H1 (cell line): ENCODE measurements around the gene CEP152. TPM values are rescaled to one million over a fixed set of nuclear protein-coding genes. Genes with fewer than 3 reads are reported as not detected.

Source experiments
- CTCF ChIA-PET: fragments of 300-600 bp; sonication (Branson Sonifier 250); formaldehyde crosslinking; loops from one replicate; lab custom pipeline; 2021; ENCODE audit not compliant: partially characterized antibody; lab: Charles Lee
- POLR2A ChIA-PET: fragments of 300-600 bp; sonication (Branson Sonifier 250); formaldehyde crosslinking; loops from one replicate; lab custom pipeline; 2021; ENCODE audit warnings: inconsistent platforms; ENCODE audit not compliant: partially characterized antibody; lab: Charles Lee
- DNase-seq, 2 experiments: peaks; one replicate each; pipeline versions ENCODE4 v3.0.0 to v3.0.0-alpha.2; 2010 to 2022; ENCODE audit warnings: low spot score in 2 of 2, low read depth in 1 of 2, mixed read lengths in 1 of 2
- FAIRE-seq: peaks from 2 replicates; lab custom pipeline; 2011; peaks lifted over from hg19 to GRCh38; lab: Jason Lieb, UNC
- H2AFZ ChIP-seq: 2 replicates; pipeline ENCODE4 v1.8.1; 2012; ENCODE audit warnings: low read length, inconsistent platforms
- H2AK5ac ChIP-seq: 2 replicates; pipeline ENCODE4 v1.6.1; 2013; ENCODE audit warnings: low read depth, low read length
- H2BK120ac ChIP-seq: replicated peaks from 2 replicates; pipeline ENCODE3; 2013; ENCODE audit warnings: low read depth, low read length, inconsistent platforms
- H2BK12ac ChIP-seq: 2 replicates; pipeline ENCODE4 v1.6.1; 2013; ENCODE audit warnings: low read depth, low read length
- H2BK15ac ChIP-seq: 2 replicates; pipeline ENCODE4 v1.6.1; 2013; ENCODE audit warnings: low read length
- H2BK20ac ChIP-seq: 2 replicates; pipeline ENCODE4 v1.6.1; 2013; ENCODE audit warnings: low read length
- H2BK5ac ChIP-seq: 2 replicates; pipeline ENCODE4 v1.6.1; 2013; ENCODE audit warnings: low read depth, low read length
- H3K14ac ChIP-seq: 2 replicates; pipeline ENCODE4 v1.6.1; 2013; ENCODE audit warnings: inconsistent platforms; ENCODE audit not compliant: insufficient read length
- H3K18ac ChIP-seq: 2 replicates; pipeline ENCODE4 v1.6.1; 2013; ENCODE audit warnings: low read length; ENCODE audit errors: extremely low read depth
- H3K23ac ChIP-seq: 2 replicates; pipeline ENCODE4 v1.6.1; 2013; ENCODE audit warnings: inconsistent platforms; ENCODE audit not compliant: insufficient read length
- H3K23me2 ChIP-seq: 2 replicates; pipeline ENCODE4 v1.6.1; 2013; ENCODE audit warnings: low read depth, low read length
- H3K27ac ChIP-seq: 2 replicates; pipeline ENCODE4 v1.6.1; 2011; ENCODE audit warnings: low read depth, low read length, inconsistent platforms
- H3K27me3 ChIP-seq, 4 experiments: replicated peaks in 1 of 4; 1 replicate in 1 of 4; 2 replicates in 3 of 4; pipeline versions ENCODE4 v1.6.1 to v1.8.1; 2011 to 2013; ENCODE audit warnings: low read length in 3 of 4, mild to moderate bottlenecking in 3 of 4, inconsistent platforms in 2 of 4, mixed read lengths in 2 of 4, moderate library complexity in 1 of 4; ENCODE audit not compliant: control insufficient read depth in 3 of 4, insufficient read depth in 3 of 4; ENCODE audit errors: extremely low read depth in 1 of 4
- H3K36me3 ChIP-seq, 4 experiments: 2 replicates each; pipeline versions ENCODE4 v1.6.1 to v1.8.1; 2011 to 2013; ENCODE audit warnings: mild to moderate bottlenecking in 4 of 4, low read length in 3 of 4, moderate library complexity in 2 of 4, control low read depth in 1 of 4, inconsistent platforms in 1 of 4; ENCODE audit not compliant: insufficient read depth in 4 of 4, control insufficient read depth in 2 of 4
- H3K4ac ChIP-seq: replicated peaks from 2 replicates; pipeline ENCODE3; 2013; ENCODE audit warnings: low read length, low read depth, mixed read lengths, inconsistent platforms; ENCODE audit not compliant: insufficient read length
- H3K4me1 ChIP-seq, 4 experiments: replicated peaks in 1 of 4; 1 replicate in 1 of 4; 2 replicates in 3 of 4; pipeline versions ENCODE4 v1.6.1 to v1.8.1; 2011 to 2013; ENCODE audit warnings: low read length in 3 of 4, inconsistent platforms in 2 of 4, mixed read lengths in 1 of 4; ENCODE audit not compliant: insufficient read depth in 4 of 4, control insufficient read depth in 3 of 4
- H3K4me2 ChIP-seq, 2 experiments: 2 replicates each; pipeline versions ENCODE4 v1.6.1 to v1.8.1; 2011 to 2013; ENCODE audit warnings: low read depth in 2 of 2, low read length in 2 of 2, control low read depth in 1 of 2, inconsistent platforms in 1 of 2, mild to moderate bottlenecking in 1 of 2; ENCODE audit not compliant: insufficient read depth in 1 of 2
- H3K4me3 ChIP-seq, 4 experiments: fragments of 200-600, 300-600 bp in 1 of 4; sonication (generic), shearing (Covaris generic), sonication (Bioruptor Twin) in 1 of 4; 2 replicates each; pipeline versions ENCODE4 v1.5.1 to v1.8.1; 2011 to 2016; ENCODE audit warnings: low read length in 4 of 4, low read depth in 3 of 4, control low read depth in 2 of 4, inconsistent platforms in 2 of 4, mild to moderate bottlenecking in 2 of 4, mixed read lengths in 1 of 4, moderate library complexity in 1 of 4; ENCODE audit not compliant: insufficient read depth in 2 of 4; ENCODE audit errors: extremely low read depth in 1 of 4
- H3K56ac ChIP-seq: replicated peaks from 2 replicates; pipeline ENCODE3; 2013; ENCODE audit warnings: low read depth, mild to moderate bottlenecking, mixed read lengths, low read length, inconsistent platforms; ENCODE audit not compliant: insufficient read length
- H3K79me1 ChIP-seq: 2 replicates; pipeline ENCODE4 v1.6.1; 2013; ENCODE audit warnings: low read depth, low read length, control low read depth
- H3K79me2 ChIP-seq, 2 experiments: 2 replicates each; pipeline versions ENCODE4 v1.6.1 to v1.8.1; 2012 to 2013; ENCODE audit warnings: low read length in 2 of 2, mild to moderate bottlenecking in 2 of 2, inconsistent platforms in 1 of 2; ENCODE audit not compliant: insufficient read depth in 2 of 2, control insufficient read depth in 1 of 2
- H3K9ac ChIP-seq, 4 experiments: replicated peaks in 1 of 4; 1 replicate in 1 of 4; 2 replicates in 3 of 4; pipeline versions ENCODE4 v1.6.1 to v1.8.1; 2011 to 2013; ENCODE audit warnings: low read depth in 3 of 4, low read length in 3 of 4, control low read depth in 2 of 4, mild to moderate bottlenecking in 2 of 4, moderate library complexity in 2 of 4, inconsistent platforms in 1 of 4; ENCODE audit errors: extremely low read depth in 1 of 4
- H3K9me3 ChIP-seq, 2 experiments: 2 replicates each; pipeline versions ENCODE4 v1.6.1 to v1.8.1; 2012 to 2013; ENCODE audit warnings: mild to moderate bottlenecking in 2 of 2, moderate library complexity in 2 of 2, control low read depth in 1 of 2, inconsistent platforms in 1 of 2, low read depth in 1 of 2, low read length in 1 of 2, mixed read lengths in 1 of 2; ENCODE audit not compliant: insufficient read depth in 2 of 2
- H4K20me1 ChIP-seq, 2 experiments: replicated peaks in 1 of 2; 2 replicates each; pipeline versions ENCODE3 to v1.8.1; 2011 to 2013; ENCODE audit warnings: inconsistent platforms in 2 of 2, low read length in 2 of 2, mild to moderate bottlenecking in 1 of 2; ENCODE audit not compliant: insufficient read depth in 2 of 2, control insufficient read depth in 1 of 2
- H4K5ac ChIP-seq: 2 replicates; pipeline ENCODE4 v1.6.1; 2013; ENCODE audit warnings: low read length, low read depth, mixed read lengths, inconsistent platforms; ENCODE audit not compliant: insufficient read length
- H4K8ac ChIP-seq: 2 replicates; pipeline ENCODE4 v1.8.0; 2013; ENCODE audit warnings: mild to moderate bottlenecking, moderate library complexity, low read length, inconsistent platforms; ENCODE audit not compliant: insufficient read depth; ENCODE audit errors: extremely low read depth
- H4K91ac ChIP-seq: replicated peaks from 2 replicates; pipeline ENCODE3; 2013; ENCODE audit warnings: low read length, mixed read lengths, inconsistent platforms; ENCODE audit not compliant: insufficient read length
- ASH2L ChIP-seq: fragments of 200-600, 300-600 bp; sonication (generic); IDR thresholded peaks from one replicate; pipeline ENCODE4 v1.7.1; 2017; ENCODE audit warnings: low read length
- ATF2 ChIP-seq: IDR thresholded peaks from 2 replicates; pipeline ENCODE4 v1.6.1; 2012; ENCODE audit warnings: low read length, inconsistent platforms
- BACH1 ChIP-seq: IDR thresholded peaks from 2 replicates; pipeline ENCODE4 v1.6.1; 2012; ENCODE audit warnings: low read length, improper control_type of control experiment
- CREB1 ChIP-seq: IDR thresholded peaks from 2 replicates; pipeline ENCODE4 v1.6.1; 2012; ENCODE audit warnings: inconsistent platforms
- CTCF ChIP-seq, 3 experiments: IDR thresholded peaks; 1 replicate in 2 of 3; 2 replicates in 1 of 3; pipeline versions ENCODE4 v1.5.1 to v1.6.1; 2011; ENCODE audit warnings: low read length in 3 of 3, mild to moderate bottlenecking in 3 of 3, inconsistent platforms in 2 of 3, low read depth in 1 of 3, moderate library complexity in 1 of 3; ENCODE audit not compliant: insufficient read depth in 1 of 3; ENCODE audit errors: control extremely low read depth in 1 of 3
- E2F6 ChIP-seq: IDR thresholded peaks from 2 replicates; pipeline ENCODE4 v1.6.1; 2012; ENCODE audit warnings: inconsistent platforms
- FOSL1 ChIP-seq: IDR thresholded peaks from 2 replicates; pipeline ENCODE4 v1.6.1; 2011; ENCODE audit warnings: mild to moderate bottlenecking, low read depth, low read length, moderate library complexity; ENCODE audit not compliant: insufficient read depth
- GABPA ChIP-seq: IDR thresholded peaks from 2 replicates; pipeline ENCODE4 v1.6.1; 2011; ENCODE audit warnings: mild to moderate bottlenecking, low read length, moderate library complexity, borderline replicate concordance; ENCODE audit not compliant: insufficient read depth
- MAFK ChIP-seq: IDR thresholded peaks from 2 replicates; pipeline ENCODE4 v1.6.1; 2012; ENCODE audit warnings: low read depth, mild to moderate bottlenecking, improper control_type of control experiment, low read length
- YY1 ChIP-seq: IDR thresholded peaks from 2 replicates; pipeline ENCODE4 v1.6.1; 2011; ENCODE audit warnings: low read depth, mild to moderate bottlenecking, low read length
- WGBS, 2 experiments: shearing (Covaris generic) in 1 of 2; methylation state at CpG; one replicate each; pipeline versions ENCODE4 v1.1.6 to v1.1.7; 2013 to 2015; ENCODE audit warnings: low lambda C conversion rate in 2 of 2, mixed read lengths in 2 of 2, inconsistent platforms in 1 of 2, low coverage in 1 of 2, missing lambda C conversion rate in 1 of 2; ENCODE audit not compliant: insufficient replicate concordance in 2 of 2, insufficient coverage in 1 of 2, insufficient read length in 1 of 2; ENCODE audit errors: extremely low coverage in 1 of 2, missing lambda C conversion rate in 1 of 2; 5-methylcytosine and 5-hydroxymethylcytosine counted together
- polyA plus RNA-seq, 7 experiments: library from polyadenylated mRNA; depleted of rRNA in 3 of 7; stranded (reverse) in 5 of 7; unstranded in 2 of 7; fragments of >200 nt in 5 of 7; fragments of 200-250 nt in 2 of 7; gene quantifications; 1 replicate in 5 of 7; 2 replicates in 1 of 7; 4 replicates in 1 of 7; pipeline versions ENCODE4 v1.2.1 to v1.2.3, GENCODE V29; 2011 to 2013; ENCODE audit warnings: missing spikeins in 2 of 7, mixed read lengths in 2 of 7
- total RNA-seq: library from RNA; stranded (reverse); fragmentation: NEBNext Ultra II Directional; extraction: Animal tissue kit (Norgen Biotek cat#: 25700); gene quantifications from 2 replicates; pipeline ENCODE4 v1.2.1, GENCODE V29; 2021

CEP152 gene
- total and polyA plus RNA-seq, 2 of the 8 experiments (the other 6 are each of a cell fraction or from before 2014, with no cell fraction given), result 1.4 to 16.2 TPM

GRCh38 chr15:48748535-48748934, 62.3 kb downstream of the CEP152 start:
- no peak overlapping the region for H2BK15ac ChIP-seq
- H3K14ac ChIP-seq, result no peak overlapping the region
- no peak overlapping the region for H2BK12ac ChIP-seq
- H3K4ac ChIP-seq, result no peak overlapping the region
- no peaks in the 10 kb centered on the region for H4K20me1 ChIP-seq
- H3K36me3 ChIP-seq, result peaks cover 0 to 14% (median under 1%) of the 10 kb centered on the region in 4 experiments; a peak in 3 of 8 replicates
- no peaks in the 10 kb centered on the region for H3K27me3 ChIP-seq
- WGBS, 2 experiments, result 80% methylated on average over 1 of the region's 1 CpG; no CpG with 5 or more reads in 1 of the 2 experiments
- no peak overlapping the region for H4K91ac ChIP-seq
- peaks cover 0 to 2% (median 0%) of the 10 kb centered on the region in 4 experiments; a peak in 1 of 7 replicates for H3K4me1 ChIP-seq
- no peak overlapping the region for H4K8ac ChIP-seq
- H3K9me3 ChIP-seq, result no peaks in the 10 kb centered on the region
- no peak overlapping the region for H3K27ac ChIP-seq
- H3K23me2 ChIP-seq, result no peaks in the 10 kb centered on the region
- no peak overlapping the region for H2BK120ac ChIP-seq
- no peak overlapping the region for H3K9ac ChIP-seq
- no peak overlapping the region for H2BK20ac ChIP-seq
- no peaks in the 10 kb centered on the region for H3K79me2 ChIP-seq
- H3K4me2 ChIP-seq, result no peak overlapping the region
- DNase-seq, result no peak
- H2AFZ ChIP-seq, result no peak overlapping the region
- H3K18ac ChIP-seq, result no peak overlapping the region
- no peak overlapping the region for H4K5ac ChIP-seq
- no peak overlapping the region for H3K23ac ChIP-seq
- CTCF ChIA-PET, result interaction anchor here (0.5 kb wide), 1 partner anchor 144 kb away, joined by 5 read pairs; no protein-coding TSS in a partner anchor
- POLR2A ChIA-PET, result no interaction called here
- FAIRE-seq, result no peak
- H2AK5ac ChIP-seq, result no peak overlapping the region
- H3K4me3 ChIP-seq, result no peak overlapping the region
- H2BK5ac ChIP-seq, result no peak overlapping the region
- H3K56ac ChIP-seq, result no peak overlapping the region
- no peaks in the 10 kb centered on the region for H3K79me1 ChIP-seq
- TF ChIP-seq MAFK, result no peak
- no peak for TF ChIP-seq CTCF (IDR thresholded peaks at IDR 0.05; ENCODE audit: control extremely low read depth in 1 of 3, insufficient read depth in 1 of 3, low read depth in 1 of 3, low read length in 3 of 3)
- TF ChIP-seq ASH2L, result no peak
- no peak for TF ChIP-seq BACH1
- TF ChIP-seq GABPA, result no peak
- no peak for TF ChIP-seq CREB1
- no peak for TF ChIP-seq YY1
- TF ChIP-seq FOSL1, result no peak
- no peak for TF ChIP-seq ATF2
- TF ChIP-seq E2F6, result no peak
